Endodermal cell (in vitro differentiated cells): ENCODE measurements around the gene SCEL. TPM values are rescaled to one million over a fixed set of nuclear protein-coding genes. Genes with fewer than 3 reads are reported as not detected.

Source experiments
- DNase-seq: peaks from one replicate; pipeline ENCODE4 v3.0.0-alpha.2; 2017
- H3K27ac ChIP-seq: 2 replicates; pipeline ENCODE4 v1.5.1; 2013; ENCODE audit warnings: mild to moderate bottlenecking, low read depth, low read length, moderate library complexity
- H3K27me3 ChIP-seq: 2 replicates; pipeline ENCODE4 v1.6.1; 2013; ENCODE audit warnings: mild to moderate bottlenecking, low read length, moderate library complexity; ENCODE audit not compliant: insufficient read depth, control insufficient read depth, poor library complexity, severe bottlenecking
- H3K36me3 ChIP-seq: 2 replicates; pipeline ENCODE4 v1.7.0; 2013; ENCODE audit warnings: mild to moderate bottlenecking, low read length, moderate library complexity; ENCODE audit not compliant: control insufficient read depth, insufficient read depth
- H3K4me1 ChIP-seq: one replicate; pipeline ENCODE4 v1.7.0; 2013; ENCODE audit warnings: low read length; ENCODE audit not compliant: control insufficient read depth, insufficient read depth
- H3K4me3 ChIP-seq: 2 replicates; pipeline ENCODE4 v1.5.1; 2013; ENCODE audit warnings: mild to moderate bottlenecking, low read length, moderate library complexity
- H3K9ac ChIP-seq: 2 replicates; pipeline ENCODE4 v1.6.1; 2013; ENCODE audit warnings: mild to moderate bottlenecking, low read length, moderate library complexity; ENCODE audit not compliant: poor library complexity, severe bottlenecking; ENCODE audit errors: extremely low read depth
- H3K9me3 ChIP-seq: 2 replicates; pipeline ENCODE4 v1.6.1; 2013; ENCODE audit warnings: mild to moderate bottlenecking, low read length, moderate library complexity; ENCODE audit not compliant: control insufficient read depth
- H3K27ac Mint-ChIP-seq: 2 replicates; pipeline ENCODE4 v1.8.0; 2020; ENCODE audit warnings: mixed read lengths
- H3K27me3 Mint-ChIP-seq: 2 replicates; pipeline ENCODE4 v1.8.0; 2021; ENCODE audit warnings: mild to moderate bottlenecking, mixed read lengths; ENCODE audit not compliant: insufficient read depth
- H3K36me3 Mint-ChIP-seq: 2 replicates; pipeline ENCODE4 v1.8.0; 2020; ENCODE audit warnings: low read depth, mixed read lengths
- H3K4me1 Mint-ChIP-seq: 2 replicates; pipeline ENCODE4 v1.8.0; 2020; ENCODE audit warnings: mixed read lengths
- H3K4me3 Mint-ChIP-seq: 2 replicates; pipeline ENCODE4 v1.8.0; 2020; ENCODE audit warnings: mild to moderate bottlenecking, moderate library complexity, mixed read lengths
- H3K9me3 Mint-ChIP-seq: 2 replicates; pipeline ENCODE4 v1.8.0; 2020; ENCODE audit warnings: mild to moderate bottlenecking, mixed read lengths
- CTCF ChIP-seq: fragments of 200-600 bp; sonication (generic); conservative IDR thresholded peaks from 2 replicates; pipeline ENCODE4 v1.5.0; 2021; ENCODE audit warnings: antibody characterized with exemption, mild to moderate bottlenecking
- WGBS, 2 experiments: methylation state at CpG; one replicate each; pipeline versions ENCODE4 v1.1.5 to v1.1.7; 2013; ENCODE audit warnings: missing lambda C conversion rate in 2 of 2, mixed read lengths in 1 of 2; ENCODE audit not compliant: insufficient coverage in 1 of 2, insufficient read length in 1 of 2; 5-methylcytosine and 5-hydroxymethylcytosine counted together
- total RNA-seq, 2 donors: library from RNA; stranded (reverse); fragmentation: NEBNext Ultra II Directional in 1 of 2; extraction: Animal tissue kit (Norgen Biotek cat#: 25700) in 1 of 2; gene quantifications; 2 replicates in 1 of 2; 3 replicates in 1 of 2; pipeline ENCODE4 v1.2.1, GENCODE V29; 2021

Gene SCEL
- total RNA-seq, 2 donors from 2014 or later = 0.18 TPM; not detected in 1

- Mint-ChIP-seq H3K4me1 (peaks cover 35% of the 10 kb centered on the region), H3K27me3 (no peaks in the 10 kb centered on the region), H3K36me3 (no peaks in the 10 kb centered on the region), H3K4me3 (no peak overlapping the region), H3K27ac (no peak overlapping the region), H3K9me3 (no peaks in the 10 kb centered on the region)
- 100% methylated on average over 3 of the region's 4 CpGs; no CpG with 5 or more reads in 1 of the 2 experiments for WGBS, 2 experiments
- no peak overlapping the region for H3K4me3 ChIP-seq
- no peak overlapping the region for H3K9ac ChIP-seq
- no peaks in the 10 kb centered on the region for H3K36me3 ChIP-seq
- H3K27me3 ChIP-seq = no peaks in the 10 kb centered on the region
- peaks cover 2% of the 10 kb centered on the region for H3K4me1 ChIP-seq
- no peak for TF ChIP-seq CTCF
- H3K9me3 ChIP-seq = peaks cover 4% of the 10 kb centered on the region
- no peak for DNase-seq
- no peak overlapping the region for H3K27ac ChIP-seq
Measured at GRCh38 chr13:77519808-77520207, 15.7 kb upstream of the SCEL start.

GRCh38 chr13:77521194-77521593, 14.3 kb upstream of the SCEL start:
- peak overlapping the region; percentile 15 for H3K9ac ChIP-seq
- Mint-ChIP-seq H3K9me3 (no peaks in the 10 kb centered on the region), H3K36me3 (no peaks in the 10 kb centered on the region), H3K27me3 (no peaks in the 10 kb centered on the region), H3K4me1 (peaks cover 35% of the 10 kb centered on the region), H3K27ac (peak overlapping the region; percentile 89), H3K4me3 (no peak overlapping the region)
- 94% methylated on average over 2 of the region's 2 CpGs; no CpG with 5 or more reads in 1 of the 2 experiments for WGBS, 2 experiments
- H3K27ac ChIP-seq = no peak overlapping the region
- H3K36me3 ChIP-seq = no peaks in the 10 kb centered on the region
- no peak for TF ChIP-seq CTCF
- DNase-seq = no peak
- peaks cover 4% of the 10 kb centered on the region for H3K9me3 ChIP-seq
- H3K27me3 ChIP-seq = no peaks in the 10 kb centered on the region
- peaks cover 2% of the 10 kb centered on the region for H3K4me1 ChIP-seq
- H3K4me3 ChIP-seq = no peak overlapping the region

GRCh38 chr13:77521595-77522367, 13.7 kb upstream of the SCEL start:
- Histone ChIP-seq H3K27me3 (no peaks in the 10 kb centered on the region), H3K4me3 (no peak overlapping the region), H3K9ac (peak overlapping the region; percentile 15), H3K9me3 (peaks cover 4% of the 10 kb centered on the region), H3K27ac (peak overlapping the region; percentile 12), H3K36me3 (no peaks in the 10 kb centered on the region), H3K4me1 (peaks cover 2% of the 10 kb centered on the region)
- Mint-ChIP-seq H3K27me3 (no peaks in the 10 kb centered on the region), H3K36me3 (no peaks in the 10 kb centered on the region), H3K27ac (peak overlapping the region; percentile 89), H3K9me3 (no peaks in the 10 kb centered on the region), H3K4me3 (no peak overlapping the region), H3K4me1 (peaks cover 31% of the 10 kb centered on the region)
- DNase-seq = peak; percentile 89
- TF ChIP-seq CTCF = peak; percentile 47
- WGBS, 2 experiments = 40% methylated on average over 3 of the region's 3 CpGs; no CpG with 5 or more reads in 1 of the 2 experiments
